OCI-LY3 (cell line): ENCODE measurements around the gene LGALS16.

Experiments used
- EZH2phosphoT487 ChIP-seq: fragments of 200-600 bp; shearing (Covaris generic); IDR thresholded peaks from 2 replicates; pipeline ENCODE4 v1.6.1; 2018; ENCODE audit warnings: antibody characterized with exemption, mixed run types, low read depth
- TF ChIP-seq, protein P1 (sequence below): fragments of 200-600, 300-600 bp; sonication (generic); IDR thresholded peaks from 2 replicates; pipeline ENCODE4 v1.5.1; 2014; ENCODE audit warnings: antibody characterized with exemption, low read length, low read depth

DNA sequence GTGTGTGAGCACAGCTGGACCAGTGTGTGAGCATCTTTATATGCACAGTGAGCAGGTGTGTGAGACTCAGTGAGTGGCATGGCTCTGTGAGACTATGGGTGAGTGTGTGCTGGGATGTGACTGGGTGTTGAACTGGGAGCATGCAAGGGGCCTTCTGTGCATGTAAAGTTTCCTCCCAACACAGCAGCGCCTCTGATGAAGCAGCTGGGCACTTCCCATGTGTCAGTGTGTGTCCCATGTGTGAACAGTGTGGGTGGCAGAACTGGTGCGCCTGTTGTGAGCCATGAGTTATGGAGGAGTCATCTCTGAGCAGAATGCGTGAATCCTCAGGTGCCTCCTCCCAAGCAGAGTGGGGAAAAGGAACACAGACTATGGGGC, 24.1 kb downstream of the LGALS16 start:
- TF ChIP-seq, protein P1, sequence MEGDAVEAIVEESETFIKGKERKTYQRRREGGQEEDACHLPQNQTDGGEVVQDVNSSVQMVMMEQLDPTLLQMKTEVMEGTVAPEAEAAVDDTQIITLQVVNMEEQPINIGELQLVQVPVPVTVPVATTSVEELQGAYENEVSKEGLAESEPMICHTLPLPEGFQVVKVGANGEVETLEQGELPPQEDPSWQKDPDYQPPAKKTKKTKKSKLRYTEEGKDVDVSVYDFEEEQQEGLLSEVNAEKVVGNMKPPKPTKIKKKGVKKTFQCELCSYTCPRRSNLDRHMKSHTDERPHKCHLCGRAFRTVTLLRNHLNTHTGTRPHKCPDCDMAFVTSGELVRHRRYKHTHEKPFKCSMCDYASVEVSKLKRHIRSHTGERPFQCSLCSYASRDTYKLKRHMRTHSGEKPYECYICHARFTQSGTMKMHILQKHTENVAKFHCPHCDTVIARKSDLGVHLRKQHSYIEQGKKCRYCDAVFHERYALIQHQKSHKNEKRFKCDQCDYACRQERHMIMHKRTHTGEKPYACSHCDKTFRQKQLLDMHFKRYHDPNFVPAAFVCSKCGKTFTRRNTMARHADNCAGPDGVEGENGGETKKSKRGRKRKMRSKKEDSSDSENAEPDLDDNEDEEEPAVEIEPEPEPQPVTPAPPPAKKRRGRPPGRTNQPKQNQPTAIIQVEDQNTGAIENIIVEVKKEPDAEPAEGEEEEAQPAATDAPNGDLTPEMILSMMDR = no peak
- TF ChIP-seq EZH2phosphoT487 = no peak
